WTC11 (cell line): ENCODE measurements around the gene IRF7. TPM values are rescaled to one million over a fixed set of nuclear protein-coding genes. Genes with fewer than 3 reads are reported as not detected.
A peak's percentile ranks its signal among the peaks of the same experiment; 100 is the strongest.

Experiments used
- AFF4 ChIP-seq: sonication (generic); formaldehyde crosslinking; IDR thresholded peaks from 2 replicates; pipeline ENCODE4 v1.8.1; 2023; ENCODE audit warnings: mild to moderate bottlenecking, missing genetic modification reagents, borderline replicate concordance
- CDX4 ChIP-seq: fragments of 250-450 bp; sonication (Bioruptor Pico); IDR thresholded peaks from 2 replicates; pipeline ENCODE4 v1.9.0; 2021; ENCODE audit warnings: moderate library complexity, mild to moderate bottlenecking, inconsistent platforms, borderline replicate concordance
- E2F1 ChIP-seq: sonication (generic); formaldehyde crosslinking; IDR thresholded peaks from 2 replicates; pipeline ENCODE4 v1.8.0; 2022; ENCODE audit warnings: mild to moderate bottlenecking, missing genetic modification reagents
- E2F5 ChIP-seq: sonication (generic); formaldehyde crosslinking; IDR thresholded peaks from 2 replicates; pipeline ENCODE4 v1.8.1; 2022; ENCODE audit warnings: mild to moderate bottlenecking, moderate library complexity, missing genetic modification reagents
- ELF4 ChIP-seq: sonication (generic); formaldehyde crosslinking; IDR thresholded peaks from 2 replicates; pipeline ENCODE4 v1.8.1; 2022; ENCODE audit warnings: low read depth, mild to moderate bottlenecking, moderate library complexity, missing genetic modification reagents
- EMX1 ChIP-seq: fragments of 250-450 bp; sonication (Bioruptor Pico); IDR thresholded peaks from 2 replicates; pipeline ENCODE4 v1.8.0; 2021; ENCODE audit warnings: mild to moderate bottlenecking
- FOXJ3 ChIP-seq: sonication (generic); formaldehyde crosslinking; IDR thresholded peaks from 2 replicates; pipeline ENCODE4 v1.9.0; 2021; ENCODE audit warnings: missing genetic modification reagents, mild to moderate bottlenecking, borderline replicate concordance
- GTF2I ChIP-seq: fragments of 250-450 bp; sonication (Bioruptor Pico); conservative IDR thresholded peaks from 2 replicates; pipeline ENCODE4 v1.4.0; 2021; ENCODE audit warnings: mild to moderate bottlenecking
- HMGA2 ChIP-seq: fragments of 250-450 bp; sonication (Bioruptor Pico); IDR thresholded peaks from 2 replicates; pipeline ENCODE4 v1.4.0; 2021; ENCODE audit warnings: mild to moderate bottlenecking, moderate library complexity
- MXD4 ChIP-seq: fragments of 250-450 bp; sonication (Bioruptor Pico); IDR thresholded peaks from 2 replicates; pipeline ENCODE4 v1.8.0; 2021; ENCODE audit warnings: mild to moderate bottlenecking, moderate library complexity, borderline replicate concordance
- NFATC4 ChIP-seq: fragments of 250-450 bp; sonication (Bioruptor Pico); IDR thresholded peaks from 2 replicates; pipeline ENCODE4 v1.9.0; 2021; ENCODE audit warnings: mild to moderate bottlenecking
- NFE2L1 ChIP-seq: sonication (generic); formaldehyde crosslinking; IDR thresholded peaks from 2 replicates; pipeline ENCODE4 v1.8.1; 2023; ENCODE audit warnings: missing genetic modification reagents
- NR2C2 ChIP-seq: sonication (generic); formaldehyde crosslinking; IDR thresholded peaks from 2 replicates; pipeline ENCODE4 v1.8.0; 2022; ENCODE audit warnings: mild to moderate bottlenecking, missing genetic modification reagents
- PRRX2 ChIP-seq: fragments of 250-450 bp; sonication (Bioruptor Pico); IDR thresholded peaks from 2 replicates; pipeline ENCODE4 v1.8.0; 2021; ENCODE audit warnings: mild to moderate bottlenecking
- RELA ChIP-seq: sonication (generic); formaldehyde crosslinking; IDR thresholded peaks from 2 replicates; pipeline ENCODE4 v1.8.1; 2022; ENCODE audit warnings: missing genetic modification reagents, mild to moderate bottlenecking, borderline replicate concordance
- SOX15 ChIP-seq: fragments of 250-450 bp; sonication (Bioruptor Pico); IDR thresholded peaks from 2 replicates; pipeline ENCODE4 v1.9.0; 2021; ENCODE audit warnings: mild to moderate bottlenecking
- SP1 ChIP-seq: sonication (generic); formaldehyde crosslinking; conservative IDR thresholded peaks from 2 replicates; pipeline ENCODE4 v1.8.1; 2022; ENCODE audit warnings: missing genetic modification reagents
- TCF7 ChIP-seq: sonication (generic); formaldehyde crosslinking; IDR thresholded peaks from 2 replicates; pipeline ENCODE4 v1.8.0; 2022; ENCODE audit warnings: mild to moderate bottlenecking, low read depth, missing genetic modification reagents, moderate library complexity
- TEAD4 ChIP-seq: sonication (generic); formaldehyde crosslinking; IDR thresholded peaks from 2 replicates; pipeline ENCODE4 v1.8.0; 2022; ENCODE audit warnings: mild to moderate bottlenecking, missing genetic modification reagents
- USF1 ChIP-seq: sonication (generic); formaldehyde crosslinking; IDR thresholded peaks from 2 replicates; pipeline ENCODE4 v1.8.0; 2022; ENCODE audit warnings: mild to moderate bottlenecking, missing genetic modification reagents
- ZBTB43 ChIP-seq: sonication (generic); formaldehyde crosslinking; IDR thresholded peaks from 2 replicates; pipeline ENCODE4 v1.8.1; 2023; ENCODE audit warnings: mild to moderate bottlenecking, missing genetic modification reagents
- ZNF138 ChIP-seq: sonication (generic); formaldehyde crosslinking; conservative IDR thresholded peaks from 2 replicates; pipeline ENCODE4 v1.8.1; 2022; ENCODE audit warnings: mild to moderate bottlenecking, moderate library complexity, missing genetic modification reagents
- ZNF532 ChIP-seq: fragments of 250-450 bp; sonication (Bioruptor Pico); IDR thresholded peaks from 2 replicates; pipeline ENCODE4 v1.9.0; 2021; ENCODE audit warnings: mild to moderate bottlenecking, borderline replicate concordance
- ZSCAN18 ChIP-seq: fragments of 250-450 bp; sonication (Bioruptor Pico); IDR thresholded peaks from 2 replicates; pipeline ENCODE4 v2.1.2; 2022; ENCODE audit warnings: mild to moderate bottlenecking, moderate library complexity
- total RNA-seq: library from RNA; stranded (reverse); gene quantifications from 3 replicates; pipeline ENCODE4 v1.2.3, GENCODE V29; 2021

Gene IRF7
- total RNA-seq, 1 experiment from 2014 or later: 11.1 TPM

GRCh38 chr11:615504-616319, at the start of gene IRF7 (continued):
- TF ChIP-seq E2F1 (CRISPR knock-in tag): peak; percentile 72; the same call in 1 of the 2 replicates
- no peak for TF ChIP-seq ZNF532 (CRISPR knock-in tag)
- TF ChIP-seq TCF7: no peak
- TF ChIP-seq GTF2I (CRISPR knock-in tag): no peak
- TF ChIP-seq NFE2L1 (CRISPR knock-in tag): no peak
- TF ChIP-seq SOX15: no peak
- no peak for TF ChIP-seq ZSCAN18
- no peak for TF ChIP-seq PRRX2 (CRISPR knock-in tag)
- TF ChIP-seq E2F5 (CRISPR knock-in tag): peak; percentile 34; the same call in 1 of the 2 replicates
- no peak for TF ChIP-seq USF1 (CRISPR knock-in tag)
- TF ChIP-seq AFF4: no peak
- TF ChIP-seq NR2C2: no peak
- TF ChIP-seq RELA: peak; percentile 31; the same call in 1 of the 2 replicates
- TF ChIP-seq ZBTB43: no peak
- peak; percentile 77 for TF ChIP-seq SP1
- no peak for TF ChIP-seq TEAD4 (CRISPR knock-in tag)
- TF ChIP-seq FOXJ3: no peak
- no peak for TF ChIP-seq ELF4 (CRISPR knock-in tag)
- TF ChIP-seq EMX1 (CRISPR knock-in tag): 0 out of 2 replicates have a peak, but pooled peaks have one; percentile 61
- no peak for TF ChIP-seq ZNF138 (CRISPR knock-in tag)
- no peak for TF ChIP-seq MXD4 (CRISPR knock-in tag)
- no peak for TF ChIP-seq CDX4 (CRISPR knock-in tag)
- no peak for TF ChIP-seq HMGA2
- no peak for TF ChIP-seq NFATC4 (CRISPR knock-in tag)
